Neural cell (in vitro differentiated cells): ENCODE data around the gene RABL3. TPM values are rescaled to one million over a fixed set of nuclear protein-coding genes. Genes with fewer than 3 reads are reported as not detected.

Source experiments
- H2AFZ ChIP-seq: fragments of 200-600, 300-800 bp; sonication (generic), shearing (Covaris generic); 2 replicates; pipeline ENCODE4 v1.6.0; 2014; ENCODE audit warnings: low read depth, mild to moderate bottlenecking, antibody characterized with exemption, low read length, moderate library complexity
- H3F3A ChIP-seq: fragments of 200-600 bp; shearing (Covaris generic); 2 replicates; pipeline ENCODE4 v1.6.1; 2016; ENCODE audit warnings: mild to moderate bottlenecking, moderate library complexity, mixed read lengths, antibody characterized with exemption, low read length; ENCODE audit not compliant: insufficient read depth, poor library complexity, severe bottlenecking
- H3K27ac ChIP-seq: fragments of 200-600, 300-800 bp; sonication (generic), shearing (Covaris generic); 2 replicates; pipeline ENCODE4 v1.5.1; 2014; ENCODE audit warnings: mild to moderate bottlenecking, low read length, moderate library complexity
- H3K27me3 ChIP-seq: fragments of 300-800, 200-600 bp; sonication (generic), shearing (Covaris generic); 2 replicates; pipeline ENCODE4 v1.6.0; 2014; ENCODE audit warnings: mild to moderate bottlenecking, low read depth, low read length, moderate library complexity; ENCODE audit not compliant: insufficient read depth
- H3K36me3 ChIP-seq: fragments of 300-800, 200-600 bp; sonication (generic), shearing (Covaris generic); 2 replicates; pipeline ENCODE4 v1.5.1; 2014; ENCODE audit warnings: mild to moderate bottlenecking, antibody characterized with exemption, low read length, moderate library complexity; ENCODE audit not compliant: insufficient read depth
- H3K4me2 ChIP-seq: fragments of 300-800, 200-600 bp; sonication (generic), shearing (Covaris generic); 2 replicates; pipeline ENCODE4 v1.6.0; 2014; ENCODE audit warnings: mild to moderate bottlenecking, low read length
- H3K4me3 ChIP-seq: fragments of 300-800, 200-600 bp; sonication (generic), shearing (Covaris generic); 2 replicates; pipeline ENCODE4 v1.5.1; 2014; ENCODE audit warnings: mild to moderate bottlenecking, low read length, moderate library complexity
- H3K79me2 ChIP-seq: fragments of 200-600 bp; shearing (Covaris generic); replicated peaks from 2 replicates; pipeline ENCODE4 v1.6.0; 2014; ENCODE audit warnings: mild to moderate bottlenecking, low read length, moderate library complexity; ENCODE audit not compliant: insufficient read depth
- H3K9ac ChIP-seq: fragments of 300-800, 200-600 bp; sonication (generic), shearing (Covaris generic); 2 replicates; pipeline ENCODE4 v1.6.1; 2016; ENCODE audit warnings: mild to moderate bottlenecking, low read length, mixed read lengths
- H3K9me2 ChIP-seq: fragments of 200-600 bp; shearing (Covaris generic); 2 replicates; pipeline ENCODE4 v1.6.1; 2016; ENCODE audit warnings: mild to moderate bottlenecking, low read length, mixed read lengths; ENCODE audit not compliant: insufficient read depth
- H3K9me3 ChIP-seq: fragments of 200-600, 300-800 bp; sonication (generic), shearing (Covaris generic); 2 replicates; pipeline ENCODE4 v1.6.1; 2016; ENCODE audit warnings: mild to moderate bottlenecking, mixed run types, low read length, moderate library complexity, mixed read lengths
- H4K20me1 ChIP-seq: fragments of 200-600 bp; shearing (Covaris generic); 2 replicates; pipeline ENCODE4 v1.6.1; 2016; ENCODE audit warnings: mild to moderate bottlenecking, mixed run types; ENCODE audit not compliant: insufficient read depth
- CTCF ChIP-seq: fragments of 450-650 bp; IDR thresholded peaks from 2 replicates; pipeline ENCODE4 v1.5.1; 2014; ENCODE audit warnings: antibody characterized with exemption, mild to moderate bottlenecking, moderate library complexity; ENCODE audit not compliant: poor library complexity, severe bottlenecking
- EP300 ChIP-seq: fragments of 450-650 bp; conservative IDR thresholded peaks from 2 replicates; pipeline ENCODE4 v1.6.1; 2014; ENCODE audit warnings: antibody characterized with exemption, mild to moderate bottlenecking, moderate library complexity; ENCODE audit not compliant: poor library complexity, severe bottlenecking
- EZH2 ChIP-seq: fragments of 200-600, 300-800 bp; shearing (Covaris generic), sonication (generic); IDR thresholded peaks from 2 replicates; pipeline ENCODE4 v1.6.1; 2014; ENCODE audit warnings: antibody characterized with exemption, low read length, borderline replicate concordance, mild to moderate bottlenecking; ENCODE audit not compliant: insufficient read depth, poor library complexity, severe bottlenecking
- MXI1 ChIP-seq: fragments of 450-650 bp; conservative IDR thresholded peaks from 2 replicates; pipeline ENCODE4 v1.6.1; 2014; ENCODE audit warnings: antibody characterized with exemption, mild to moderate bottlenecking; ENCODE audit not compliant: poor library complexity, severe bottlenecking
- POLR2AphosphoS5 ChIP-seq: IDR thresholded peaks from 2 replicates; pipeline ENCODE4 v1.6.1; 2012
- RAD21 ChIP-seq: fragments of 450-650 bp; conservative IDR thresholded peaks from 2 replicates; pipeline ENCODE4 v1.6.1; 2014; ENCODE audit warnings: antibody characterized with exemption, mild to moderate bottlenecking, moderate library complexity
- SMC3 ChIP-seq: fragments of 450-650 bp; conservative IDR thresholded peaks from 2 replicates; pipeline ENCODE4 v1.6.1; 2014; ENCODE audit warnings: antibody characterized with exemption, mild to moderate bottlenecking, moderate library complexity; ENCODE audit not compliant: poor library complexity
- TAF1 ChIP-seq: IDR thresholded peaks from 2 replicates; pipeline ENCODE4 v1.6.1; 2012; ENCODE audit warnings: low read depth
- polyA plus RNA-seq: library from polyadenylated mRNA; depleted of rRNA; stranded (reverse); fragments of >200 nt; gene quantifications from 2 replicates; pipeline ENCODE4 v1.2.3, GENCODE V29; 2014
- TF ChIP-seq, protein P1 (sequence below): IDR thresholded peaks from 2 replicates; pipeline ENCODE4 v1.6.1; 2012; ENCODE audit warnings: borderline replicate concordance

RABL3 gene
- polyA plus RNA-seq, 1 donor from 2014 or later: 14.7 TPM

DNA sequence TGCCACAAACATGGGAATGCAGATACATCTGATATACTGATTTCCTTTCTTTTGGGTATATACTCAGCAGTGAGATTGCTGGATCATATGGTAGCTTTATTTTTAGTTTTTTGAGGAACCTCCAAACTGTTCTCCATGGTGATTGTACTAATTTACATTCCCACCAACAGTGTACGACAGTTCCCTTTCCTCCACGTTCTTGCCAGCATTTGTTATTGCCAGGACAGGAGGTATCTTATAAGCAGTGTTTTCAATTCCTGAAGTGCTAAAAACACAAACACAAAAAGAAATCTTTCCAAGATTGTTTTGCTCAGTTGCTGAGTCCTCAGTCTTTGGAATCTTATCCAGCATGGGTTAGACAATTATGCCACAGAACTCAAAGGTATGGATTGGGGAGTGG lies 13.7 kb upstream of the RABL3 start:
- Histone ChIP-seq H3K27ac (no peak overlapping the region), H3K9me3 (no peaks in the 10 kb centered on the region), H3K9me2 (no peaks in the 10 kb centered on the region), H3K27me3 (no peaks in the 10 kb centered on the region), H3K36me3 (no peaks in the 10 kb centered on the region), H2AFZ (no peak overlapping the region), H3F3A (no peaks in the 10 kb centered on the region), H4K20me1 (no peaks in the 10 kb centered on the region), H3K4me3 (no peak overlapping the region), H3K9ac (no peak overlapping the region), H3K79me2 (peaks cover 7% of the 10 kb centered on the region), H3K4me2 (no peak overlapping the region)
- no peak for TF ChIP-seq CTCF
- TF ChIP-seq, protein P1, sequence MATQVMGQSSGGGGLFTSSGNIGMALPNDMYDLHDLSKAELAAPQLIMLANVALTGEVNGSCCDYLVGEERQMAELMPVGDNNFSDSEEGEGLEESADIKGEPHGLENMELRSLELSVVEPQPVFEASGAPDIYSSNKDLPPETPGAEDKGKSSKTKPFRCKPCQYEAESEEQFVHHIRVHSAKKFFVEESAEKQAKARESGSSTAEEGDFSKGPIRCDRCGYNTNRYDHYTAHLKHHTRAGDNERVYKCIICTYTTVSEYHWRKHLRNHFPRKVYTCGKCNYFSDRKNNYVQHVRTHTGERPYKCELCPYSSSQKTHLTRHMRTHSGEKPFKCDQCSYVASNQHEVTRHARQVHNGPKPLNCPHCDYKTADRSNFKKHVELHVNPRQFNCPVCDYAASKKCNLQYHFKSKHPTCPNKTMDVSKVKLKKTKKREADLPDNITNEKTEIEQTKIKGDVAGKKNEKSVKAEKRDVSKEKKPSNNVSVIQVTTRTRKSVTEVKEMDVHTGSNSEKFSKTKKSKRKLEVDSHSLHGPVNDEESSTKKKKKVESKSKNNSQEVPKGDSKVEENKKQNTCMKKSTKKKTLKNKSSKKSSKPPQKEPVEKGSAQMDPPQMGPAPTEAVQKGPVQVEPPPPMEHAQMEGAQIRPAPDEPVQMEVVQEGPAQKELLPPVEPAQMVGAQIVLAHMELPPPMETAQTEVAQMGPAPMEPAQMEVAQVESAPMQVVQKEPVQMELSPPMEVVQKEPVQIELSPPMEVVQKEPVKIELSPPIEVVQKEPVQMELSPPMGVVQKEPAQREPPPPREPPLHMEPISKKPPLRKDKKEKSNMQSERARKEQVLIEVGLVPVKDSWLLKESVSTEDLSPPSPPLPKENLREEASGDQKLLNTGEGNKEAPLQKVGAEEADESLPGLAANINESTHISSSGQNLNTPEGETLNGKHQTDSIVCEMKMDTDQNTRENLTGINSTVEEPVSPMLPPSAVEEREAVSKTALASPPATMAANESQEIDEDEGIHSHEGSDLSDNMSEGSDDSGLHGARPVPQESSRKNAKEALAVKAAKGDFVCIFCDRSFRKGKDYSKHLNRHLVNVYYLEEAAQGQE: no peak

DNA sequence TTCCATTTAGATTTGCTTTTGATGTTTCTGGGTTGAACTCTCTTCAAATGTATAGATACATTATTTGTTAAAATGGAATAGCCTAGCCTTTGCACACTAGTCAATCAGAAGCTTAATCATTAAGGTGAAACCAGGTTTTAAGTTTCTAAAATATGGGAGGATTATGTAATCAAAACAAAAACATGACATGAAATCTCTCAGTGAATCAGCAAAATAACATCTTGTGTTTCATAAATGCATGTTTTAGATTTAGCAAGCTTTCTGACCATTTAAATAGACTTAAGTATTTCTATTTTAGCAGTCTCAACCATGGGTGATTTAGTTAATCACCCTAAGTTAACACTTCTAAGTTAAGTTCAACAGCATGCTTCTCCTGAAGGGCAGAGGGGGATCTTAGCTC lies 11.5 kb upstream of the RABL3 start:
- no peaks in the 10 kb centered on the region for H3K27me3 ChIP-seq
- H2AFZ ChIP-seq: no peak overlapping the region
- no peaks in the 10 kb centered on the region for H3F3A ChIP-seq
- H3K4me3 ChIP-seq: no peak overlapping the region
- H3K36me3 ChIP-seq: no peaks in the 10 kb centered on the region
- no peaks in the 10 kb centered on the region for H4K20me1 ChIP-seq
- no peaks in the 10 kb centered on the region for H3K9me2 ChIP-seq
- no peak overlapping the region for H3K27ac ChIP-seq
- no peak overlapping the region for H3K9ac ChIP-seq
- peaks cover 16% of the 10 kb centered on the region for H3K79me2 ChIP-seq
- TF ChIP-seq EP300 (no peak), POLR2AphosphoS5 (no peak), TAF1 (no peak), CTCF (no peak), MXI1 (no peak), SMC3 (no peak), RAD21 (no peak), EZH2 (no peak)
- TF ChIP-seq, protein P1: no peak
- H3K9me3 ChIP-seq: no peaks in the 10 kb centered on the region
- no peak overlapping the region for H3K4me2 ChIP-seq
